HG03175 (cell line): ENCODE data around the gene TICAM1.
"Not testable (repeated sequence)": the region's sequence is repeated elsewhere in the genome, so short reads cannot be mapped to it uniquely, and the experiment has no call there.

ENCODE experiments used
- ATAC-seq: cut with Tn5 transposase; IDR thresholded peaks from one replicate; pipeline ENCODE4 v1.9.1; 2021; ENCODE audit warnings: mild to moderate bottlenecking, moderate library complexity; ENCODE audit not compliant: unreplicated experiment

The TICAM1 gene

DNA sequence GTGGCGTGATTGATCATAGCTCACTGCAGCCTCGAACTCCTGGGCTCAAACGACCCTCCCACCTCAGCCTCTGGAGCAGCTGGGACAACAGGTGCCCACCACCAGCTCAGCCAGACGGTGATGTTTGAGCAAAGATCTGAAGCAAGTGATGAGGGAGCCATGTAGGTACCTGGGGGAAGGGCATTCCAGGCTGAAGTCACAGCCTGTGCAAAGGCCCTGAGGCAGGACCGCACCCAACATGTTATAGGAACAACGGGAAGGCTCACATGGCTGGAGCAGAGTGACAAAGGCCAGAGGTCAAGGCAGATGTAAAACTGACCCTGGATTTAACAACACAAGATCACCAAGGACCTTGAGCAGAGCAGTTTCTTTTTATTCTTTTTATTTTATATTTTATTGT lies 25.1 kb downstream of the TICAM1 start:
- no peak for ATAC-seq

DNA sequence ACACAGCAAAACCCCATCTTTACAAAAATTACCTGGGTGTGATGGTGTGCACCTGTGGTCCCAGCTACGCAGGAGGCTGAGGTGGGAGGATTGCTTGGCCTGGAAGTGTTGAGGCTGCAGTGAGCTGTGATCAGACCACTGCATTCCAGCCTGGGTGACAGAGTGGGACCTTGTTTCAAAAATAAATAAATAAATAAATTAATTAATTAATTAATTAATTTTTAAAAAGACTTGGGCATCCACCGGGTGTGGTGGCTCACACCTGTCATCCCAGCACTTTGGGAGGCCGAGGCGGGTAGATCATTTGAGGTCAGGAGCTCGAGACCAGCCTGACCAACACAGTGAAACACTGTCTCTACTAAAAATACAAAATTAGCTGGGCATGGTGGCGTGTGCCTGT lies 26.4 kb downstream of the TICAM1 start:
- not testable (repeated sequence) for ATAC-seq

DNA sequence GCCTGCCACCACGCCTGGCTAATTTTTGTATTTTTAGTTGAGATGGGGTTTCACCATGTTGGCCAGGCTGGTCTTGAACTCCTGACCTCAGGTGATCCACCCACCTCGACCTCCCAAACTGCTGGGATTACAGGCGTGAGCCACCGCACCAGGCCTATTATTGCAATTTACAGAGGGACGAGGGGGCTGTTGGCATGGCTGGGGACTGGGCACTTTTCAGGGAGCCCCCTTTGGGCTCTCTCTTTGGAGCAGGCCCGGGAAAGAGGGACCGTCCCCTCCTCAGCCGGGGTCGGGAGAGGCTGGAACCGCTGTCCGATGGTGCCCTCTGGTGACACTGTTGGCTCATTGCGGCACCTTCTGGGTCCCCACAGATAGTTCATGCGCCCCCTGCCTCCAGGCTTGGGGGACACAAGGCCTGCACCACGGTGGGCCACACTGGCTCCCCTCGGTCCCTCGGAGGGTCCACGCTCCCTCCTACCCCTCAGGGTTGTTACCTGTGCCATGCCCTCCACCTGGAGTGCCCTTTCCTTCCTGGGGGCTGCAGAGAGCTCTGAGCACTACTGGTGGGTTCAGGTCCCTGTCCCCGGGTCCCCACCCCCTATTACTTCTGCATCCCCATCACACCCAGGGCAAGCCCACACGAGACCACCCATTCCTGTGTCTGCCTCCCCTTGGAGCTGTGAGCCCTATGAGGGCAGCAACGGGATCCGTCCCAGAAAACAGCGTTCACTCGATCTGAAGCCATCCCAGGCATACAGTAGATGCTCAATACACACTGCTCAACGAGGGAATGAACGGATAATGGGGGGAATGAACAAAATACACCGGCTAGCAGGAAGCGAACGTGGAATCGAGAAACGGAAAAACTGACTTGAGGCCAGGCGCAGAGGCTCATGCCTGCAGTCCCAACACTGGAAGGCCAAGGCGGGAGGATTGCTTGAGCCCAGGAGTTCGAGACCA lies 27.5 kb downstream of the TICAM1 start:
- ATAC-seq, result no peak

DNA sequence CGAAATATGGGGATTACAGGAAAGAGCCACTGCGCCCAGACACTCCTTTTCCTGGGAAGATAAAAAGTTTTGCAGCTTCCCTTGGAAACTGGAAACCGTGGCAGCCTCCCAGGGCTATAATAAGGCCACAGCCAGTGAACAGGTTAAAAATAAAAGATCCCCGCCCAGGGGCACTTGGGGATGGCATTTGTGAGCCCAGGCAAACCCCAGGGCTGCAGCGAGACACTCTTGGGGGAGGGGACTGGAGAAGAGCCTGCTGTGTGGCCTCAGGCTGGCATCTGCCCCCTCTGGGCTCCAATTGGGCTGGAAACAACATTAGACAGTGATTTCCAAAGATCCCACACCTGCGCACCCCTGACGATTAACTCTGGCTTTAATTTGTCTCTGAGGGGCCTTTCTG lies 28.8 kb downstream of the TICAM1 start:
- no peak for ATAC-seq

- ATAC-seq, result no peak
Observed at GRCh38 chr19:4801085-4801619, 30.4 kb downstream of the TICAM1 start.

- no peak for ATAC-seq
Observed at GRCh38 chr19:4800591-4801081, 30.9 kb downstream of the TICAM1 start.

GRCh38 chr19:4795400-4795799 lies 36.1 kb downstream of the TICAM1 start:
- ATAC-seq, result no peak

- ATAC-seq, result no peak
Observed at GRCh38 chr19:4794971-4795370, 36.5 kb downstream of the TICAM1 start.

DNA sequence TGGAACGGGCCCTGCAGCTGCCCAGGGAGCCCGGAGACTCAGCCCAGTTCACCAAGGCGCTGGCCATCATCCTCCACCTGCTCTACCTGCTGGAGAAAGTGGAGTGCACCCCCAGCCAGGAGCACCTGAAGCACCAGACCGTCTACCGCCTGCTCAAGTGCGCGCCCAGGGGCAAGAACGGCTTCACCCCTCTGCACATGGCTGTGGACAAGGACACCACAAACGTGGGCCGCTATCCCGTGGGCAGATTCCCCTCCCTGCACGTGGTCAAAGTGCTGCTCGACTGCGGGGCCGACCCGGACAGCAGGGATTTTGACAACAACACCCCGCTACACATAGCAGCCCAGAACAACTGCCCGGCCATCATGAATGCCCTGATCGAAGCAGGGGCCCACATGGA lies 38.2 kb downstream of the TICAM1 start:
- not testable (repeated sequence) for ATAC-seq

- not testable (repeated sequence) for ATAC-seq
Observed at GRCh38 chr19:4792866-4793195, 38.7 kb downstream of the TICAM1 start.

DNA sequence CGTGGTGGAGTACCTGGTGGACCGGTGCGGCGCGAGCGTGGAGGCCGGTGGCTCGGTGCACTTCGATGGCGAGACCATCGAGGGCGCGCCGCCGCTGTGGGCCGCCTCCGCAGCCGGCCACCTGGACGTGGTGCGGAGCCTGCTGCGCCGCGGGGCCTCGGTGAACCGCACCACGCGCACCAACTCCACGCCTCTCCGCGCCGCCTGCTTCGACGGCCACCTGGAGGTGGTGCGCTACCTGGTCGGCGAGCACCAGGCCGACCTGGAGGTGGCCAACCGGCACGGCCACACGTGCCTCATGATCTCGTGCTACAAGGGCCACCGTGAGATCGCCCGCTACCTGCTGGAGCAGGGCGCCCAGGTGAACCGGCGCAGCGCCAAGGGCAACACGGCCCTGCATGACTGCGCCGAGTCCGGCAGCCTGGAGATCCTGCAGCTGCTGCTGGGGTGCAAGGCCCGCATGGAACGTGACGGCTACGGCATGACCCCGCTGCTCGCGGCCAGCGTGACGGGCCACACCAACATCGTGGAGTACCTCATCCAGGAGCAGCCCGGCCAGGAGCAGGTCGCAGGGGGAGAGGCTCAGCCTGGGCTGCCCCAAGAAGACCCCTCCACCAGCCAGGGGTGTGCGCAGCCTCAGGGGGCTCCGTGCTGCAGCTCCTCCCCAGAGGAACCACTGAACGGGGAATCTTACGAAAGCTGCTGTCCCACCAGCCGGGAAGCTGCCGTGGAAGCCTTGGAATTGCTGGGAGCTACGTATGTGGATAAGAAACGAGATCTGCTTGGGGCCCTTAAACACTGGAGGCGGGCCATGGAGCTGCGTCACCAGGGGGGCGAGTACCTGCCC lies 39.3 kb downstream of the TICAM1 start:
- ATAC-seq, result not testable (repeated sequence)

DNA sequence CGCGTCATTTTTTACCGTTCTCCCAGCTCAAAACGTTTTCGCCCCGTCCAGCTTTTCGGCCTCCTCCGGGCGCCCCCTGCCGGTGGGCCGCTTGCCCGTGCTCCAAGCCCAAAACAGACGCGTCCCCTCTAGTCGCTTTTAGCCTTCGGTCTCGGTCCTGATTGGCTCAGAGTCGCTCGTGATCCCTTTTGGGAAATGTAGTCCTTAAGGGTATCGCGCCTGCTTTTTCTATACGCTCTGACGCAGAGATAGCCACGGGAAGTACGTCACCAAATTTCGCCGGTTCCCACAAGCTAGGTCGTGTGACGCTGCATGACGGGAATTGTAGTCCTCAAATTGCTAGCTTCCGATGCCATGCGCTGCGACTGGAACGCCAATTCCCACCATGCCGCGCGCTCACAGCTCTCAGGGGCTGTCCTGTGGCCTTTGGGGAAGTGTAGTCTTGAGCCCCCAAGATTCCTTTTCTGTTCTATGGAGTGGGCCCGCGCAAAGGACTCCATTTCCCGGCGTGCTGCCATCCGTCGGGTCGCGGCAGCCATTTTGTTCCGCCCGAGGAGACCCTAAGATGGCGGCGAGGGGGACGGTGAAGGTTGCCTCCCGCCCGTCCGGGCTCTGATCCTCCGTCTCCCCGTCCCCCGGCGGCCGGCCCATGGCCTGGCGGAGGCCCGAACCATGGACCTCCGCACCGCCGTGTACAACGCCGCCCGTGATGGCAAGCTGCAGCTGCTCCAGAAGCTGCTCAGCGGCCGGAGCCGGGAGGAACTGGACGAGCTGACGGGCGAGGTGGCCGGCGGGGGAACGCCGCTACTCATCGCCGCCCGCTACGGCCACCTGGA lies 40.1 kb downstream of the TICAM1 start, which contains the start of gene FEM1A:
TSS of gene FEM1A (plus strand) at position 552 of the 836 bp plus-strand sequence. CDS start at position 673, 121 bp downstream.
- peak; percentile 89 for ATAC-seq

DNA sequence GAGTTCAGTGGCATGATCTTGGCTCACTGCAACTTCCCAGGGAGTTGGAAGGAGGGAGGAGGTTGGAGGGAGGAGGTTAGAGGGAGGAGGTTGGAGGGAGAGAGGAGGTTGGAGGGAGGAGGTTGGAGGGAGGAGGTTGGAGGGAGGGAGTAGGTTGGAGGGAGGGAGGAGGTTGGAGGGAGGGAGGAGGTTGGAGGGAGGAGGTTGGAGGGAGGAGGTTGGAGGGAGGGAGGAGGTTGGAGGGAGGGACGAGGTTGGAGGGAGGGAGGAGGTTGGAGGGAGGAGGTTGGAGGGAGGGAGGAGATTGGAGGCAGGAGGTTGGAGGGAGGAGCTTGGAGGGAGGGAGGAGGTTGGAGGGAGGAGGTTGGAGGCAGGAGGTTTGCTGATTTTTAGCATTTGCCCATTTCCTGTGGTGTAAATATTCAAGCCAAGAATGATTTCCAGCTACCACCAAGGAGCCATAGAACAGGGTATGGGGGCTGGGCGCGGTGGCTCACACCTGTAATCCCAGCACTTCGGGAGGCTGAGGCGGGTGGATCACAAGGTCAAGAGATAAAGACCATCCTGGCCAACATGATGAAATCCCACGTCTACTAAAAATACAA lies 45.0 kb downstream of the TICAM1 start:
- not testable (repeated sequence) for ATAC-seq

DNA sequence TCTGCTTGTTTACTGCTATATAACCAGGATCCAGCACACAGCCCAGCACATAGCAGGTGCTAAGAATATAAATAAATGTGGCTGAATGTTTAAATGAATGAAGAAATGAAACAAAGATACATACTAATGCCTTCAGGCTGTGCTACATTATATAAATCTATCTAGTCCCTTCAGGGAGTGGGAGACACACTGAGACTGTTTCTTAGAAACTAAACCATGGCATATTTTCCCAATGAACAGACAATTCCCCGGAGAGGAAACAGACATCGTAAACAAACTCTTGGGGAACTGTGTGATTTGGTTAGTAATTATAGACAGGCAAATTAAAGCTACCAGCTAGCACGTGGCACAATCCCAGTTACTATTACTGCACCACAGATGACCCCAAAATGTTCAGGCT lies 49.7 kb downstream of the TICAM1 start:
- no peak for ATAC-seq

- no peak for ATAC-seq
Observed at GRCh38 chr19:4780860-4781259, 50.7 kb downstream of the TICAM1 start.

DNA sequence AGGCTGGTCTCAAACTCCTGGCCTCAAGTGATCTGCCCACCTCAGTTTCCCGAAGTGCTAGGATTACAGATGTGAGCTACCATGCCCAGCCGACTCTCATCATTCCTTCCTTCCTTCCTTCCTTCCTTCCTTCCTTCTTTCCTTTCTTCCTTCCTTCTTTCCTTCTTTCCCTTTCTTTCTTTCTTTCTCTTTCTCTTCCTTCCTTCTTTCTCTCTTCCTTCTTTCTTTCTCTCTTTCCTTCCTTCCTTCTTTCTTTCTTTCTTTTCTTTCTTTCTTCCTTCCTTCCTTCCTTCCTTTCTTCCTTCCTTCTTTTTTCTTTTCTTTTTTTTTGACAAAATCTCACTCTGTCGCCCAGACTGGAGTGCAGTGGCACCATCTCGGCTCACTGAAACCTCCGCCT lies 53.4 kb downstream of the TICAM1 start:
- ATAC-seq, result not testable (repeated sequence)

GRCh38 chr19:4776436-4777211 lies 54.9 kb downstream of the TICAM1 start:
- no peak for ATAC-seq

- no peak for ATAC-seq
Observed at GRCh38 chr19:4775627-4776152, 55.8 kb downstream of the TICAM1 start.

DNA sequence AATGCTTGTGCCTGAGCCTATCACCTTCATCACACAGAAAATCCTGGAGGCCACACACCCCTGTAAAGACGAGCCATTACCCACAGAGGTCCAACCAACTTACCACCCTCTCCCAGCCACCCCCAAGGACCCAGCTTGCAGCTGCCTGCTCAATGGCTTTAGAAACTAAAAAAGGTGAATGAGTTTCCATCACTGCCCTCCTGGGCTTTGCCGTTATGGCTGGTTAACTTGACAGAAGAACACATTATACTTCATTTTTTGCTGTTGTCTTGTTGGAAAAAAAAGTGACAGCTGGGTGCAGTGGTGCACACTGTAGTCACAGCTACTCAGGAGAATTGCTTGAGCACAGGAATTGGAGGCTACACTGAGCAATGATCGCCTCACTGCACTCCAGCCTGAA lies 57.4 kb downstream of the TICAM1 start:
- ATAC-seq, result no peak
